GM10847 (cell line): ENCODE data around the gene RGS7.

ENCODE experiments used
- POLR2A ChIP-seq: IDR thresholded peaks from 2 replicates; pipeline ENCODE4 v1.6.1; 2011; ENCODE audit not compliant: insufficient read length; ENCODE audit errors: extremely low read depth

Gene RGS7

DNA sequence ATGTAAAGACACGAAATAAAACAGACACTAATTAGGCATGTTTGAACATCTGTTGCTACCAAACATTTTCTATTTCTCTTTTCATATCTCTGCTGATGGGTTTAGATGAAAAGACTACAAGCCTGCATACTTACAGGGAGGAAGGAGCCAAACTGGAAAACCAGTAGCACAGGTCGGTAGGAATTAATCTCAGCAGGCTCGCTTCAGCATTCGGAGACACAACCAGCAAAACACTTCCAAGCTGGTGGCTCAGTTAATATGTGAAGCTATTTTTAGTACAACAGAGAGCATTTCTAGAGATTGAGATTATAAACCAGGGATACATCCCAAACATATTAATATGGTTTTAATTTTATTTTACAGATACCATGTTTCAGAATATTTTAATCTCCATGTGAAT lies 444.2 kb downstream of the RGS7 start:
- TF ChIP-seq POLR2A: no peak

GRCh38 chr1:240909701-240910457 lies 447.1 kb downstream of the RGS7 start:
- TF ChIP-seq POLR2A: no peak

- no peak for TF ChIP-seq POLR2A
Observed at GRCh38 chr1:240906477-240906876, 450.5 kb downstream of the RGS7 start.

DNA sequence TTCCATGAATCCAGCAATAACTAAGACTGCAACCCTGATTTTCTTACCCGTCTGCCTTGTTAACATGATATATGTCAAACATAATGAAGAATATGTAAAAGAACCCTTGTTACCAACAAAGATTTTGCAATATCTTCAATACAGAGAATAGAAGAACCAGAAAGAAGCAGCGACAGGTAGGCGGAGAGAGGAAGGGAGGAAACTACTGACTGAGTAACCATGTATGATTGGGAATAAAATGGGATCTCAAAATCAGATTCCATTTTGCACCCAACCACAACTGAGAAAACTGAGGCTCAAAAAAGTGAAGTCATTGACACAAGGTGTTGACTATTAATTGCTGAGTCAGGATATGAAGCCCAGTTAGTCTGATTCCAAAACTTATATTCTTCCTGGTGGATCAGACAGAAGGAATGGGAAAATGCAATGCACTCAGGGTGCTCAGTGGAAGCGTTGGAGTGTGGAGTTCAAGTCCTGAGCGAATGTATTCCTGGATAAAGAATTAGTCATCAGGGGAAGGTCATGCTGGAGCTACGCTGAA lies 451.7 kb downstream of the RGS7 start:
- no peak for TF ChIP-seq POLR2A

- TF ChIP-seq POLR2A: no peak
Observed at GRCh38 chr1:240888787-240889048, 468.3 kb downstream of the RGS7 start.

GRCh38 chr1:240888039-240888786 lies 468.8 kb downstream of the RGS7 start:
- TF ChIP-seq POLR2A: no peak

- no peak for TF ChIP-seq POLR2A
Observed at GRCh38 chr1:240883490-240883889, 473.5 kb downstream of the RGS7 start.

DNA sequence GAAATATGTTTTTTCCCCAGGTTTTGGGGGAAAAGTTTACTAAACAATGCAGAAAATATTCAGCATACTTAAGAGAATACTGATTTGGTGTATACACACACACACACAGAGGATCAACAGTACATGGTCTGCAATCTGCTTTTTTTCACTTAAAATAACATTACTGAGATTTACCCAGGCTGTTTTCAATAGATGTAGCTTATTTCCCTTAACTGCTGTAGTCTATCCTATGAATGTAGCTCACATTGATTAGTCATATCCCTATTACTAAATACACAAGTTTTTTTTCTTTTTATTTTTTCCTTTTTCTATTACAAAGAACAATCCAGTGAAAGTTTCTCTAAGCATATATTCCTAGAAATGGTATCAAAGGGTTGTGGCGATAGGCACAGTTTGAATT lies 478.4 kb downstream of the RGS7 start:
- TF ChIP-seq POLR2A: no peak

DNA sequence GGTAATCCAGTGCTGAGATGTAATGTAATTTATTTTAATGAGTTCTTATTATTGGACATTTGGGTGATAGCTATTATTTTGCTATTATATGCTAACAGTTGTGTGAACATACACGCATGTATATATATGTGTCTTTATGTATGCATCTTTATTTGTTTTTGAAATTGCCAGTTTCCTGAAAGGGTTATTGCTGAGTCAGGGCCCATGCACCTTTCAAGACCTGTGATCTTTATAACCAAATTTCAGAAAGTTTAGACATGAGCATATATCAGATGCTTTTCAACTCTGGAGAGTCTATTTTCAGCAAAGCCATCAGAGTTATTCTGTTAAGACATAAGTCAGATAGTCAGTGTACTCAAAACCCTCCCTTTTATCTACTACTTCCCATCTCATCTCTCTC lies 479.4 kb downstream of the RGS7 start:
- no peak for TF ChIP-seq POLR2A

- no peak for TF ChIP-seq POLR2A
Observed at GRCh38 chr1:240876071-240876470, 480.9 kb downstream of the RGS7 start.

DNA sequence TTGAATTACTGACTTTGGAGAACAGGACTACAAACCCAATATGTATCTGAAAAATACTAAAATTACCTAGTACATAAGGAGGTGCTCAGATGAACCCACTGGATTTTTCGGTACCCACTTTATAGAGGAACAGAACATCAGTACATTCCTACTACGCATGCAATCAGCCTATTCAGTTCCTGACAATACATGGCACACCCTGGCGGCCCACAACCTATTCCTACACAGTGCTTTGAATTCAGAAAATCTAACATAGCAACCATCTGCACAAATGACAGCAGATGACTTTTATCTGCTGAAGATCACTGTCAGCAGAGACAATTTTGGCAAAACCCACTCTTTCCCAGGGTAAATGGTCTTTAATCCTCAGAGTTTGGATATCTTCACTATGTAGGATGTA lies 487.9 kb downstream of the RGS7 start:
- no peak for TF ChIP-seq POLR2A

DNA sequence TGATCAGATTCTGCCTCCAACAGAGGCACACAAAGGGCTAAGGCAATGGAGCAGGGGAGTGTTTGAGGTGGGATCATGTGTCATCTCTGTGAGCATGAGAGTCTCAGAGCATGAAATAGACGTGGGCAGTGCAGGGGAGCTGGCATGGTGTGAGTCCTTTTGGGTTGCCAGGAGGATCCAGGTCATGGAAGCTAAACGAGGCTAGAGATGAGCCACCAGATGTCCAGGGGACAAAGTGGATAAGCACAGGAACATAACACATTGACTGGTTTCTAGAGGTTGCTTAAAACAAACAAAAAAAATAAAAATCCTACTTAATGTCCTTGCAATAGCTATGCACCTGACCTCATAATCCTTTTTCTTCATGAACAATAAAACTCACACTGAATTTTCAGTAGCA lies 490.3 kb downstream of the RGS7 start:
- TF ChIP-seq POLR2A: no peak

- no peak for TF ChIP-seq POLR2A
Observed at GRCh38 chr1:240860023-240860422, 497.0 kb downstream of the RGS7 start.

DNA sequence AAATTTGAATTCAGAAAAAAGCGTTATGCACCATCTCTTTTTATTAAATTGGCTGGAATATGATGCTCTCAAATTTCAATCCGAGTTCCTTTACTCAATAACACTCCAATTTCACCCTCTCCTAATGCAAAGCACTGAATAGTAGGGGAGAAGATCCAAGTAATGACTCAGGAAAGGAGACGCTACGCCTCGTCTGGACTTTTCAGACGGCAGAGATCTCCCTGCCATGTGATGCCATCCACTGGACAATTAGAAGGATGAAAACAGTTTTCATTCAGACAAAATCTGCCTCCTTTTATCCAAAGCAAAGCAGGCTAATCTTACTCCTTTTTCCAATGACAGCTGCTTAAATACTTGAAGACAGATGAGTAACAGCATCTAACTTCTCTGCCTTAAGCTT lies 502.6 kb downstream of the RGS7 start:
- no peak for TF ChIP-seq POLR2A

DNA sequence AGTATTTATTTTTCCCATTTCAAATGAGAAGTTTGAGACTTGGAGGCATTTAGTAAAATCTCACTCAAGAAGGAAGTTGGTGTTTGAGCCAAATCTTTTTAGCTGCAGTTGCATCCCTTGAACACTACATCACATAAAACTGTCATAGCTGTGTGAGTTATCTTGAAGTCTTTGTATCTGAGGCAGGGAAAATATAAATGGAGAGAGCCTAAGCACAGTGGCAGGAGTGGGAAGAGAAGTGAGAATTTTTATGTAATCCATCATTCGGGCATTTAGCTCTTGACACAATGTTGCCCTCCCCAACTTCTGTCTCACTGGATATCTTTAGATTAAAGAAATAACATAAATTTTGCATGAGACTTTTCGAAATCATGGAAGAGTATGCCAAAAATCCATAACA lies 509.7 kb downstream of the RGS7 start:
- no peak for TF ChIP-seq POLR2A

GRCh38 chr1:240844486-240844885 lies 512.5 kb downstream of the RGS7 start:
- TF ChIP-seq POLR2A: no peak

GRCh38 chr1:240843798-240844197 lies 513.2 kb downstream of the RGS7 start:
- TF ChIP-seq POLR2A: no peak
